Ishikawa (cell line): ENCODE measurements around the gene ALG11.
A peak's percentile ranks its signal among the peaks of the same experiment; 100 is the strongest.

Source experiments
- CEBPB ChIP-seq: IDR thresholded peaks from 2 replicates; pipeline ENCODE4 v1.6.1; 2012
- CREB1 ChIP-seq: IDR thresholded peaks from 2 replicates; pipeline ENCODE4 v1.6.1; 2012; ENCODE audit warnings: low read depth
- EGR1 ChIP-seq: IDR thresholded peaks from 2 replicates; pipeline ENCODE4 v1.6.1; 2012
- EP300 ChIP-seq: IDR thresholded peaks from 2 replicates; pipeline ENCODE4 v1.6.1; 2012; ENCODE audit warnings: borderline replicate concordance
- FOXM1 ChIP-seq: IDR thresholded peaks from 2 replicates; pipeline ENCODE4 v1.6.1; 2012; ENCODE audit warnings: low read depth, borderline replicate concordance
- MAX ChIP-seq: IDR thresholded peaks from 2 replicates; pipeline ENCODE4 v1.6.1; 2012
- NFIC ChIP-seq: IDR thresholded peaks from 2 replicates; pipeline ENCODE4 v1.6.1; 2012
- RAD21 ChIP-seq: IDR thresholded peaks from 2 replicates; pipeline ENCODE4 v1.6.1; 2012; ENCODE audit warnings: low read depth
- REST ChIP-seq: IDR thresholded peaks from 2 replicates; pipeline ENCODE4 v1.6.1; 2012; ENCODE audit warnings: low read depth, mild to moderate bottlenecking
- TAF1 ChIP-seq: IDR thresholded peaks from 2 replicates; pipeline ENCODE4 v1.6.1; 2012; ENCODE audit warnings: low read depth, mild to moderate bottlenecking
- TCF12 ChIP-seq: IDR thresholded peaks from 2 replicates; pipeline ENCODE4 v1.6.1; 2012; ENCODE audit warnings: low read depth
- TEAD4 ChIP-seq: IDR thresholded peaks from 2 replicates; pipeline ENCODE4 v1.6.1; 2012
- USF1 ChIP-seq: IDR thresholded peaks from 2 replicates; pipeline ENCODE4 v1.6.1; 2012
- YY1 ChIP-seq: IDR thresholded peaks from 2 replicates; pipeline ENCODE4 v1.6.1; 2012; ENCODE audit warnings: low read depth
- ZBTB7A ChIP-seq: IDR thresholded peaks from 2 replicates; pipeline ENCODE4 v1.6.1; 2012; ENCODE audit warnings: low read depth

Gene ALG11

DNA sequence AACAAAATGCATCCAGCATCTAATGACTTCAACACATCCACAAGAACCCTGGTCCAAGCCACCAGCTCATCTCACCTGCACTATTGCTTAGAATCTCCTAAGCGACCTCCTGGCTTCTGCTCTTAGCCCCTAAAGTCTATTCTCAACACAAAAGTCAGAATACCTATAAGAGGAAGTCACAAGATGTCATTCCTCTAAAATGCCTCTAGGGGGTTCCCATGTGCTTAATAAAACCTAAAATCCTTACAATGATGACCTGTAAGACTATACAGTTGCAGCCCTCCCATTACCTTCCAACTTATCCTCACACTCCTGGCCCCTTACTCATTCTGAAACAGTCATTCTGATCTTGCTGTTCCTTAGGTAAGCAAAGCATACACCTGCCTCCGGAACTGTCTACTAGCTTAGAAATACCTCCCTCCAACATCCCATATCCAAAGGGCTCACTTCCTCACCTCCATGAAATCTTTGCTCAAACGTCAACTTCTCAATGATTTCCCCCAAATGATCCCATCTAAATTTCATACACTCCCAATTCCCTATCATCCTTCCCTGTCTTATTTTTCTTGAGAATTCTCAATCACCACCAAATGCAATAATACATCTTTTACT, 11.0 kb upstream of the ALG11 start:
- no peak for TF ChIP-seq NFIC
- peak; percentile 72 for TF ChIP-seq RAD21

GRCh38 chr13:52002361-52002760, 9.8 kb upstream of the ALG11 start:
- no peak for TF ChIP-seq NFIC
- TF ChIP-seq FOXM1 = no peak
- TF ChIP-seq TEAD4 = no peak
- TF ChIP-seq USF1 = no peak
- TF ChIP-seq MAX = no peak
- TF ChIP-seq TAF1 = no peak

GRCh38 chr13:52003541-52003940, 8.7 kb upstream of the ALG11 start:
- TF ChIP-seq TEAD4 (no peak), NFIC (no peak), RAD21 (no peak), YY1 (no peak), TAF1 (no peak), MAX (no peak), USF1 (no peak), FOXM1 (no peak), CREB1 (no peak), ZBTB7A (no peak), EP300 (no peak), EGR1 (no peak), REST (no peak), TCF12 (no peak)

DNA sequence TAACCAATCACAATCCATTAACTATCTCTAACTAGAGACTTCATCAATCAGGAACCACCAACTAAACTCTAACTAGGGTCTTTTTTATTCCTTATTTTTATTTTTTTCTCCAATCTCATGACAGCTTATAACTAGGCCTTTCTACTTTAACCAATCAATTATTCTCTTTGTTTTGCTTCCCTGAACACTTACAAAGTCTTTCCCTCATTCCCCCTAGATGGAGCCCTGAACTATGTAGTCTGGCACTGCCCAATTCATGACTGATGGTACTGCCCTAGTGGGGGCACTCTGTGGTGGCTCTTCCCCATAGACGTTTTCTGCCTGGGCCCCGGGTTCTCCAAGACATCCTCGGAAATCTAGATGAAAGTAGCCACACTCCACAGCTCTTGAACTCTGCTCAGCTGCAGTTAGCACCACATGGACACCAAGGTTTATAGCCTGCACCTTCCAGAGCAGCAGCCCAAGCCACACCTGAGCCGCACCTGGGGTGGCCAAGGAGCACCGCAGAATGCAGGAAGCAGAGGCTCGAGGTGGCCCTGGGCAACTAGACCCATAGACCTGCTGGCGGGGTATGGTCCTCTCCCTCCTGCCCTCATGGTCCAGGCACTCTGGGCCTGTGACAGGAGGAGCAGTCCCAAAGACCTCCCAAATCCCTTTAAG, 7.6 kb upstream of the ALG11 start:
- TF ChIP-seq REST (no peak), EP300 (no peak), NFIC (no peak), MAX (no peak), RAD21 (peak; percentile 11; the same call in 1 of the 2 replicates)

- TF ChIP-seq USF1 (no peak), NFIC (no peak), CREB1 (no peak), MAX (no peak), TCF12 (no peak), YY1 (no peak), FOXM1 (no peak), TAF1 (no peak), EP300 (no peak), RAD21 (no peak), TEAD4 (no peak), CEBPB (no peak), ZBTB7A (no peak), REST (no peak), EGR1 (no peak)
Measured at GRCh38 chr13:52005841-52006522, 6.2 kb upstream of the ALG11 start.
